UCSD-AML1 (cell line): ENCODE results near the gene C5orf52.
"Not testable (repeated sequence)": the region's sequence is repeated elsewhere in the genome, so short reads cannot be mapped to it uniquely, and the experiment has no call there.

Source experiments
- DNase-seq: peaks from one replicate; lab custom pipeline; 2025; ENCODE audit not compliant: unreplicated experiment; lab: John Stamatoyannopoulos, UW

The C5orf52 gene

DNA sequence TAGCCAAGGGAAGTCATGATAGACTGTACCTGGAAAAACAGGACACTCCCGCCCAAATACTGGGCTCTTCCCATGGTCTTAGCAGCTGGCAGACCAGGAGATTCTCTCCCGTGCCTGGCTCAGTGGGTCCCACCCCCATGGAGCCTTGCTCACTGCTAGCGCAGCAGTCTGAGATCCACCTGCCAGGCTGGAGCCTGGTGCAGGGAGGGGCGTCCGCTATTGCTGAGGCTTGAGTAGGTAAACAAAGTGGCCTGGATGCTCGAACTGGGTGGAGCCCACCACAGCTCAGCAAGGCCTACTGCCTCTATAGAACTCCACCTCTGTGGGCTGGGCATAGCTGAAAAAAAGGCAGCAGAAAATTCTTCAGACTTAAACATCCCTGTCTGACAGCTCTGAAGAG is 49.8 kb downstream of the C5orf52 start:
- no peak for DNase-seq

DNA sequence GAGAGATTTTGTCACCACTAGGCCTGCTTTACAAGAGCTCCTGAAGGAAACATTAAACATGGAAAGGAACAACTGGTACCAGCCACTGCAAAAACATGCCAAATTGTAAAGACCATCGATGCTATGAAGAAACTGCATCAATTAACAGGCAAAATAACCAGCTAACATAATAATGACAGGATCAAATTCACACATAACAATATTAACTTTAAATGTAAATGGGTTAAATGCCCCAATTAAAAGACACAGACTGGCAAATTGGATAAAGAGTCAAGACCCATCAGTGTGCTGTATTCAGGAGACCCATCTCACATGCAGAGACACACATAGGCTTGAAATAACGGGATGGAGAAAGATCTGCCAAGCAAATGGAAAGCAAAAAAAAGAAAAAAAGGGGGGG is 51.6 kb downstream of the C5orf52 start:
- not testable (repeated sequence) for DNase-seq

DNA sequence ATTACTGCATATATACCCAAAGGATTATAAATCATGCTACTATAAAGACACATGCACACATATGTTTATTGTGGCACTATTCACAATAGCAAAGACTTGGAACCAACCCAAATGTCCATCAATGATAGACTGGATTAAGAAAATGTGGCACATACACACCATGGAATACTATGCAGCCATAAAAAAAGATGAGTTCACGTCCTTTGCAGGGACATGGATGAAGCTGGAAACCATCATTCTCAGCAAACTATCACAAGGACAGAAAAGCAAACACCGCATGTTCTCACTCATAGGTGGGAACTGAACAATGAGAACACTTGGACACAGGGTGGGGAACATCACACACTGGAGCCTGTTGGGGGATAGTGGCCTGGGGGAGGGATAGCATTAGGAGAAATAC is 55.3 kb downstream of the C5orf52 start:
- not testable (repeated sequence) for DNase-seq

DNA sequence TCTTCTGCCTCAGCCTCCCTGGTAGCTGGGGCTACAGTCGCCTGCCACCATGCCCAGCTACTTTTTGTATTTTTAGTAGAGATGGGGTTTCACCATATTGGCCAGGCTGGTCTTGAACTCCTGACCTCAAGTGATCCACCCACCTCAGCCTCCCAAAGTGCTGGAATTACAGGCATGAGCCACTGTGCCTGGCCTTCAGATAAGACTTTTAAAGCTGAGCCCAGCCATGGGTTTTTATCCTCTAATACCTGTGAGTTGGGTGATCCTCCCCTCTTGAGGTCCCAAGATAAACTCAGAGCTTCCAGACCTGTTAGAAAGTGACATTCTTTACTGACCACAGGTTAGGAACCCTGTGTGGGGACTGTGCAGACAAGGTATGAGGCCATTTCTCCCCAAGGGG is 56.5 kb downstream of the C5orf52 start:
- not testable (repeated sequence) for DNase-seq
